ENCODE results near the gene SH3BP4.
A peak's percentile ranks its signal among the peaks of the same experiment; 100 is the strongest.
"Not testable (repeated sequence)": the region's sequence is repeated elsewhere in the genome, so short reads cannot be mapped to it uniquely, and the experiment has no call there.

The SH3BP4 gene

GRCh38 chr2:235008584-235009044, 56.8 kb downstream of the SH3BP4 start:
- peak overlapping the region; percentile 89 for H3K27ac ChIP-seq
- TF ChIP-seq CTCF (conservative IDR thresholded peaks at IDR 0.05) = no peak

GRCh38 chr2:235009081-235009480, 57.3 kb downstream of the SH3BP4 start:
- no peak for TF ChIP-seq CTCF (conservative IDR thresholded peaks at IDR 0.05)
- H3K27ac ChIP-seq = peak overlapping the region; percentile 89

GRCh38 chr2:235010117-235010714, 58.4 kb downstream of the SH3BP4 start:
- H3K27ac ChIP-seq = no peak overlapping the region; the same call in 1 of the 2 replicates
- TF ChIP-seq CTCF (conservative IDR thresholded peaks at IDR 0.05) = no peak

- H3K27ac ChIP-seq = no peak overlapping the region
- TF ChIP-seq CTCF (conservative IDR thresholded peaks at IDR 0.05) = no peak
These were observed 59.8 kb downstream of the SH3BP4 start for GRCh38 chr2:235011607-235011928.

- TF ChIP-seq CTCF (conservative IDR thresholded peaks at IDR 0.05) = no peak
- H3K27ac ChIP-seq = no peak overlapping the region
These were observed 60.3 kb downstream of the SH3BP4 start for GRCh38 chr2:235011929-235012631.

- TF ChIP-seq CTCF (conservative IDR thresholded peaks at IDR 0.05) = no peak
- no peak overlapping the region for H3K27ac ChIP-seq
These were observed 65.6 kb downstream of the SH3BP4 start for GRCh38 chr2:235017441-235017840.

GRCh38 chr2:235018838-235019237, 67.0 kb downstream of the SH3BP4 start:
- no peak overlapping the region for H3K27ac ChIP-seq
- no peak for TF ChIP-seq CTCF (conservative IDR thresholded peaks at IDR 0.05)

GRCh38 chr2:235020141-235020540, 68.3 kb downstream of the SH3BP4 start:
- not testable (repeated sequence) for H3K27ac ChIP-seq

Data from VCaP (cell line).